GM21619 (cell line): ENCODE data around the gene CRISP2.
"Not testable (repeated sequence)": the region's sequence is repeated elsewhere in the genome, so short reads cannot be mapped to it uniquely, and the experiment has no call there.

ENCODE experiments used
- ATAC-seq: cut with Tn5 transposase; IDR thresholded peaks from one replicate; pipeline ENCODE4 v1.9.1; 2021; ENCODE audit not compliant: unreplicated experiment

CRISP2 gene

DNA sequence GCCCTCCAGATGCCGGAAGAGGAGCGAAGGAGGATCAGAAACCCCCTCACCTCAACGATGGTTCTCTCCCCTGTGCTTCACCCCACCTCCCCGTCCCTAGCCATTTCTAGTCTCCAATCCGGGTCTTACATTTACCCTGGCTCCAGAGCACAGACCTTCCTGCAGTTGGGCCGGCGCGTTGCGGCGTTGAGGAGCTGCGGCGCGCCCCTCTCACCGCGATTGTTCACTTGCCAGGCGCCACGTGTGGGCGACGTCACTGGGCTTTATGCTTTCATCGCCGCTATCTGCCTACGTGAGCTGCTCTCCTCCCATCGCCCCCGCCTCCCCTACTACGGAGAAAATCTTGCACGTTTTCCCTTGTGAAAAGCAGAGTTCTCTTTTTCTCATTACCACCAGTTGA, at the start of gene CRISP2:
TSS of gene CRISP2 (minus strand) at position 198 of the 400 bp plus-strand sequence. CDS start 4,347 bp downstream, outside the sequence.
- no peak for ATAC-seq

DNA sequence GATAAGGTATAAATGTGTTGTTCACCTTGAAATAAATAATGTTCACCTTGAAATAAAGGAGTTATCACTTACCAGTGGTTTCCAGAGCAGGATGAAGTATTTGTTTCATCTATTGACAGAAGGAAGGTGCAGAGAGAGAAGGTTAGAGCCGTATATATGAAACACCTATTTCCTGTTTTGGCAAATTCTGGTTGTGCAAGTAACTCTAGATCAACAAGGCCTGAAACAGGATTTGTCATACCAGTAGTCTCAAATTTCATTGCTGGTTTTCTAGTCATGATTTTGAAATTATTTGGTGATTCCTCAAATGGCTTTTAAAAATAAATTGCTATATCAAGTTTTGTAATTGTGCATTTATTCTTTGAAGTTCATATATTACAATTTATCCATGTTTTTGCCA, 30.9 kb upstream of the CRISP2 start, which contains the start of gene CRISP3:
TSS of gene CRISP3 (minus strand) at position 130 of the 400 bp plus-strand sequence. CDS start at position 109, 21 bp downstream.
- ATAC-seq = no peak

DNA sequence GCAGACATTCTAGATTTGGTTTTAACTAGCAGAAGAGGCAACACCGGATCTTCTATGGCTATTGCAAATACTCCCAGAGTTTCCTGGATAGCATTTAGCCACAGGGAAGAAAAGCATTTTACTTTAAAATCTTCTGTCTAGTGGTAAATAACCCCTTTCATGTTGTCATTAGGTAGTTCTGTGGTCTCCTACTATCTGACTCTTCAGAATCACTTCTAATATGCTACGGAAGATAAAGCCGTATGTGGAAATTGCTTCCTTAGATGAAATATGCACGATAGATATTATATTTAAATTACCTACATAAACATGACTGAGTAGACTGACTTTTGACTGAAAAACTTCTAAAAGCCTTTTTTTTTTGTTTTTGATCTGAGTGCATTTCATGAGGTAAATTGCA, 30.1 kb upstream of the CRISP2 start:
- no peak for ATAC-seq

- no peak for ATAC-seq
Observed at GRCh38 chr6:49739423-49739822, 26.1 kb upstream of the CRISP2 start.

DNA sequence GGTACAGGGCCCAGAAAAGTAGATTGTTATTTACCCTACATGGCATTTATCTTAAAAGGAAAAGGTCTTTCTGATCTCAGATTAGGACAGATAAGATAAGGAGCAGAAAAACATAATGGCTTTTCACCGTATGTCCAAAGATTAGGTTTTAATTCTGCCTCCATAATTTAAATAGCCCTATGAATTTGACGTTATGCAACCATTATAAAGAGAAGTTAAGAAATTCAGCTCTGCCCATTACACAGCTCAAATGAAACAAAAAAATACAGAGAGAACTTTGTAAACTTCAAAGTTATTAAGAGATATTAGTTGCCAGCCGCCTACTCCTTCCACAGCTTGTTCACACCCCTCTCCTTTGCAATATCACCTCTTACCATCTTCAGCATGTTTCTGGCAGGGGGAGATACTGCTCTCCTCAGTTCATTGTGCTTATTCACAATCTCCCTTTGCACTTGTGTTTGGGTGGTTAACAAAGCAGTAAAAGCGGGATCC, 22.7 kb upstream of the CRISP2 start:
- ATAC-seq = no peak

DNA sequence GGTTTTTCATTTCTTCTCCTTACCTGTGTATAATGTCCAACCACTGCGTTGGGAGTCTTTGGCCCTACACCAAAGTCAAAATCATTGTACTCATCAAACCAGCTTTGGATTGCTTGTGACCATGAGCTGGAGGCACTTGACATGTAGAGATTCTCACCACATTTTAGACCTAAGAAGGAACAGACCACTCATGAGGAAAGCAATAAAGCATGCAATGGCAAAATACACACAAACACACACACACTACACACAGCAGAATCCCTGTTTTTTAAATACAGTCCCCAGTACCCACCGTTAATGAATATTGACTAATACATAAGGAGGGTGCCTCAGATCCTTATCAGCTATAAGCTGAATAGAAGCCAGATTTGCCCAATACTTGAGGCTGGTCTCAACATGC, 20.3 kb upstream of the CRISP2 start:
- ATAC-seq = no peak

- no peak for ATAC-seq
Observed at GRCh38 chr6:49732781-49733180, 19.4 kb upstream of the CRISP2 start.

- ATAC-seq = no peak
Observed at GRCh38 chr6:49730251-49730650, 16.9 kb upstream of the CRISP2 start.

- ATAC-seq = not testable (repeated sequence)
Observed at GRCh38 chr6:49723917-49724316, 10.6 kb upstream of the CRISP2 start.

- no peak for ATAC-seq
Observed at GRCh38 chr6:49721297-49721696, 8.0 kb upstream of the CRISP2 start.

- ATAC-seq = no peak
Observed at GRCh38 chr6:49720372-49720771, 7.0 kb upstream of the CRISP2 start.

- no peak for ATAC-seq
Observed at GRCh38 chr6:49698478-49698877, 14.9 kb downstream of the CRISP2 start.

GRCh38 chr6:49693512-49693911, 19.8 kb downstream of the CRISP2 start:
- no peak for ATAC-seq

- ATAC-seq = no peak
Observed at GRCh38 chr6:49692534-49692933, 20.8 kb downstream of the CRISP2 start.

- no peak for ATAC-seq
Observed at GRCh38 chr6:49676671-49677281, 36.6 kb downstream of the CRISP2 start.

DNA sequence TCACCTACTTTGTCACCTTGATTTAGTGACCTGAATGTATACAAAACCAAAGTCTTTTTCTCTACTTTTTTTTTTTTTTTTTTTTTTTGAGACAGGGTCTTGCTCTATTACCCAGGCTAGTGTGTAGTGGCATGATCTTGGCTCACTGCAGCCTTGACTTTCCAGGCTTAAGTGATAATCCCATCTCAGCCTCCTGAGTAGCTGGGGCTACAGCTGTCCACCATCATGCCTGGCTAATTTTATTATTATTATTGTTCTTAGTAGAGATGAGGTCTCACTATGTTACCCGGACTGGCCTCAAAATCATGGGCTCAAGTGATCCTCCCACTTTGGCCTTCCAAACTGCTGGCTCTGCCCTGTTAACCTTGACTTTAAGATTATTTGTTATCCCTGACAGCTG, 37.5 kb downstream of the CRISP2 start:
- ATAC-seq = no peak

- no peak for ATAC-seq
Observed at GRCh38 chr6:49668083-49668511, 45.2 kb downstream of the CRISP2 start.

GRCh38 chr6:49666930-49667757, 46.2 kb downstream of the CRISP2 start:
- ATAC-seq = no peak

DNA sequence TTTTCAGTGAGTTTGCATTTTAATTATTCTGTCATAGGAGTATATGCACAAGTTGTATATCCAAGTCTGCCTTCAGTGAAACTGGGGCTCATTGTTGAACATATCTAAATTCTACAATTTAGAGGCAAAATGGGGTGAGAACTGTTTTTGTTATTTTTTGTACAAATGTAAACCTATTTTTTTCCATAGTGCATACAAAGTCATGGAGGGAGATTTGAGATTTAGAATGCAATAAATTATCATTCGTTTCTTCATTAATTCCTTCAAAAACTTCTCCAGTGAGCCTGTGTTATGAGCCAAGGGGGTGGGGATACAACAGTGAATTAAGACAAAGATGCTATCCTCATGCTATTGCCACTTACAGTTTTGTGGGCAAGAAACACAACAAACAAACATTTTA, 46.9 kb downstream of the CRISP2 start:
- ATAC-seq = no peak

GRCh38 chr6:49664817-49665216, 48.5 kb downstream of the CRISP2 start:
- ATAC-seq = no peak

GRCh38 chr6:49664054-49664453, 49.3 kb downstream of the CRISP2 start:
- ATAC-seq = not testable (repeated sequence)

GRCh38 chr6:49662892-49663261, 50.5 kb downstream of the CRISP2 start:
- no peak for ATAC-seq
